Fibroblast of mammary gland (primary cell): ENCODE data around the gene TPM3.

Experiments used
- DNase-seq: peaks from one replicate; pipeline ENCODE4 v3.0.0-alpha.2; 2010; ENCODE audit warnings: low read depth
- H3K4me3 ChIP-seq: 2 replicates; pipeline ENCODE4 v1.5.1; 2011; ENCODE audit warnings: low read depth, mild to moderate bottlenecking, low read length, moderate library complexity; ENCODE audit not compliant: control insufficient read depth
- TF ChIP-seq, protein P1 (sequence below): conservative IDR thresholded peaks from 2 replicates; pipeline ENCODE4 v1.5.1; 2011; ENCODE audit warnings: low read depth, low read length, inconsistent platforms; ENCODE audit not compliant: control insufficient read depth, insufficient read depth

TPM3 gene

DNA sequence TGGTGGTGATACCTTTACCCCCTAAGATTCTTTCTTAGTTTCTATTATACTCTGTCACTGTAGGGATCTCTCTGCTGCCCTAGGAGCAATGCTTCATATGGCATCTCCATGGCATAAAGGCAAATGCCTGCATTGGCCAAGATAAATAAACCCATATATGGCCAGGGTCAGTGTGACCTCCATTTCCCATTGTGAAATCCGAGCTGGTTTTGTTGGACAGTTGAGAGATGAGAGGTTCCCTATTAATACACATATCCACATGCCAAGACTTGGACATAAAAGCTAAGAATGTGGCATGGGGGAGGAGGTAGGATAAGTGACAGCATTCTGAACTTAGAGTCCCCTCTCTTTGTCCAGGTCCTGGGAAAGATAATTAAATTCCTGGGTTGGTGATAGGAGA, 1.4 kb downstream of the TPM3 start:
- H3K4me3 ChIP-seq = no peak overlapping the region
- TF ChIP-seq, protein P1, sequence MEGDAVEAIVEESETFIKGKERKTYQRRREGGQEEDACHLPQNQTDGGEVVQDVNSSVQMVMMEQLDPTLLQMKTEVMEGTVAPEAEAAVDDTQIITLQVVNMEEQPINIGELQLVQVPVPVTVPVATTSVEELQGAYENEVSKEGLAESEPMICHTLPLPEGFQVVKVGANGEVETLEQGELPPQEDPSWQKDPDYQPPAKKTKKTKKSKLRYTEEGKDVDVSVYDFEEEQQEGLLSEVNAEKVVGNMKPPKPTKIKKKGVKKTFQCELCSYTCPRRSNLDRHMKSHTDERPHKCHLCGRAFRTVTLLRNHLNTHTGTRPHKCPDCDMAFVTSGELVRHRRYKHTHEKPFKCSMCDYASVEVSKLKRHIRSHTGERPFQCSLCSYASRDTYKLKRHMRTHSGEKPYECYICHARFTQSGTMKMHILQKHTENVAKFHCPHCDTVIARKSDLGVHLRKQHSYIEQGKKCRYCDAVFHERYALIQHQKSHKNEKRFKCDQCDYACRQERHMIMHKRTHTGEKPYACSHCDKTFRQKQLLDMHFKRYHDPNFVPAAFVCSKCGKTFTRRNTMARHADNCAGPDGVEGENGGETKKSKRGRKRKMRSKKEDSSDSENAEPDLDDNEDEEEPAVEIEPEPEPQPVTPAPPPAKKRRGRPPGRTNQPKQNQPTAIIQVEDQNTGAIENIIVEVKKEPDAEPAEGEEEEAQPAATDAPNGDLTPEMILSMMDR = no peak
- peak; percentile 45 for DNase-seq

DNA sequence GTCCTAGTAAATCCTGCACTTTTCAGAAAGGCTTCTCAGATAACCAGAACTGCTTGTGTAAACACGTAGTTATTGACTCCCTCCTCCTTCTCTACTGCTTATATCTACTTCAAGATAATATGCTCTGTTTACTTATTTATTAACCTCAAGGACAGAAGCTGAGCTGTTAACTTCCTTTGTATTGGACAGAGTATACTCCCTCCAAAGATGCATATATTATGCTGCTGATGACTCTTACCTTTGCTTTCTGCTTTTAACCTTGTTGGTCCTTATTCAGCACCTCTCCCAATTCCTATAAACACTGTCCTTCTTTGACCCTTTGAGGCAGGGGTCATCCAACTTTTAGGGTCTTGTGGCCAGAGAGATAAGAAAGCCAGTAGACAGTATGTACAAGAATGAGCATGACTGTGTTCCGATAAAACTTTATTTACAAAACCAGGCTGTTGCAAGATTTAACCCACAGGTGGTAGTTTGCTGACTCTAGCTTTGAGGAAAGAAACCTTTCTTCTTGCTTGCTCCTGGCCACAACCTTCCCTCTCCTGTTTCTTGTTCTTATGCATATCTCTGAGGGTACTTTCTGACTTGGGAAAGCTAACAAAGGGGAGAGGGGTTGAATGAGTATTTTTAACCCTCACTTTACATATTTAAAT, 4.9 kb downstream of the TPM3 start:
- H3K4me3 ChIP-seq = no peak overlapping the region
- DNase-seq = no peak
- TF ChIP-seq, protein P1 = no peak

DNA sequence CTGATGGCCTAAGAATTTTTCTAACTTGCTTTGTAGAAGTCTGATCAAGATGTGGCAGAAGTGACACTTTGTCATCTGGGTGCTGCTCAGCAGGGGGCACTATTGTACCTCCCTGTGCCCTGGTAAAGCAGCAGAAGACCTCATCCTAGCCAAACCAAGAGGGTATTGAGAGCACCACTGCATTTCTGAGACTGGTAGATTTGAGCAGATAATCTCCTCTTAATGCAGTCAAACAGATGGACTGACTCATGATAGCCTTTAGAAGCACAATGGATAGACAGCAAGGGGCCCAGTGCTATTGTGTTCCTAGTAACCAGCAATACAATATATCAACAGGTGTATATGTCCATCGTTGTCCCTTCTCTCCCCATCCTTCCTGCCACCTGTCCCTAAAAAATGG, 5.7 kb downstream of the TPM3 start:
- peak; percentile 52 for DNase-seq
- TF ChIP-seq, protein P1 = peak; percentile 49
- no peak overlapping the region for H3K4me3 ChIP-seq

DNA sequence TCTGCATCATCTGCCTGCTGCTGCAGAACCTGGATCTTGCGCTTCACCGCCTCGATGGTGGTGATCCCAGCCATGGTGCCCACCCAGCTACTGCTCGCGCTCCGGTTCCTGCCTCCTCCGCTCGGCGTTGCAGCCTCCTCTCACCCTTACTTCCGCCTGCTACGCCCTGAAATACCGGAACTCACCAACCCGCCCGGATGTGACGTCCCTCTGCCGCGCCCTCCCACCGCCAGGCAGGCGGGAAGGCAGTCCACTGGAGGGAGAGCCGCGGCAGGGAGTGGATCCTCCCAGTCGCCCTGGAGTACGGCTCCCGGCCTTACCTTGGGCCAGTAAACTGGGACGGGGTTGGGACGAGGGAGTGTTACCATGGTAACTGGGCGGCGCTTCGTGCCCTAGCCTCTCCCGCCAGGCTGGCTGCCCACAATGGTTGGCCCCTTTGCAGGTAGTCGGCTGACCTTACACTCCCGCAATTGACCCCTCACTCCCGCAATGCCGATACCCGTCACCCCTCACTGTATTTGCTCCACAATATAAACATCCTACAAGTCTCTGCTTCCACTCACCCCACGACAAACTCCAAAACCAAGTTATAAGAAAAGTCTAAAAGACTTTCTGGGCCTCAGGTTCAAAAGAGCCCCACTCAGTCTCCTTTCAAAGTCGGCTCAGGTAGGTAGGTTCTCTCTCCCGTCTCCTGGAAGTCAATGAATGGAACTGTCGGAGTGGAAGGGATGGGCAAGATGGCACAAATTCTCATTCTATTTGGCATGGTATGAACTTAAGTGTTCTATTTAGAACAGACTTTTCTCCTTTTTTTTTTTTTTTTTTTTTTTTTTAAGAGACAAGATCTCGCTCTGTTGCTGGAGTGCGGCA, 8.6 kb downstream of the TPM3 start:
- peak overlapping the region; percentile 99 for H3K4me3 ChIP-seq
- peak; percentile 92 for DNase-seq
- TF ChIP-seq, protein P1 = no peak

DNA sequence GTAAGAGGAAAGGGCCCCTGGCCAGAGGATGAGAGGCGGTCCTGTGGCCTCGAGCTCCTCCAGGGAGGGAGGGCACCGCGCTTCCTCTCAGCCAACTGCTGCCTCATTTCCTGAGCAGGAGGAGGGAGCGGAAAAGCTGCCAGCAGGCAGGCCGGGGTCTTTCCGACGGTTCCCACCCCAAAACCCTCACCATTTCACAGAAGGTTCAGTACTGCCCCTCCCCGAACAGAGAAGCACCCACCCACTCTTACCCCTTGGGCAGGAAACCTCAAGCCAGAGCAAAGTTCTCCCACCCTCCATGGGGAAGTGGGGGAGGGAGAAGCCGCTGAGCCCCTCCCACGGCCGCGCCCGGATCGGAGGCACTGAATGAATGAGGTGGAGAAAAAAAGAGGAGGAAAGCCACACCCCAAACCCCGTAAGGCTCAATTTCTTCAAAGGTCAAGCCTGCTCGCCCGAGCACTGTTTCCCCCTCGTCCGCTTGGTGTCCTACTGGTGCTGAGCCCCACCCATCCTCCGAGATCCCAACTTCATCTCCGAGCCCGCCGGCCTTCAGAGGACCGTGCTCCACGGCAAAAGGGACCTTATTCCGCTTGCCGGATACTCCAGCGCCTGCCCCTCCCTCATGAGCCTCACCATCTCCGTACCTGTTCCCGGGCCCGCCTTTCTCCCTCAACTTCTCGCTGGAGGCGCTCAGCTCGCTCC, 9.4 kb downstream of the TPM3 start:
- TF ChIP-seq, protein P1 = no peak
- peak; percentile 79 for DNase-seq
- peak overlapping the region; percentile 99 for H3K4me3 ChIP-seq

DNA sequence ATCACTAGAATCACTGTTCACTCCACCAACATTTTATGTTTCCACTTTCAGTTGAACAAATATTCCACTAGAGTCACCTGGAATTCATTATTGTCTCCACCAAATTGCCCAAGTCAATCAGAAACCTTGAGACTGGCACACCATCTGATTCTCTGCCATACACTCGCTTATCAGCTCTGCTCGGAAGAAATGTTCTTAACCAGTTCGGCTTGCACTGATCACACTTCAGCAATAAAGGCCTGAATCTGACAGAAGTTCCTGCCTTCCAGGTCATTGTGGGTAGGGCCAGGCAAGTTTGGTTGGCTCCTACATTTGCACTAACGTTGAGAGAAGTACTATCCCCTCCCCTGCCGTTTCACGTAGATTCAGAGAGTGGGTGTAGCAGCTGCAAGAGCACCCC, 10.0 kb downstream of the TPM3 start:
- DNase-seq = no peak

More for the DNA sequence above, 10.0 kb downstream of the TPM3 start:
- TF ChIP-seq, protein P1 = no peak
- H3K4me3 ChIP-seq = peak overlapping the region; percentile 99
